ENCODE results near the gene BLMH. TPM values are rescaled to one million over a fixed set of nuclear protein-coding genes. Genes with fewer than 3 reads are reported as not detected.

The BLMH gene
- total RNA-seq, 4 donors from 2014 or later: 13.5 to 32.1 (median 20.4) TPM

GRCh38 chr17:30273373-30273772, 18.4 kb downstream of the BLMH start:
- Histone ChIP-seq H3K36me3 (peaks cover 0 to 52% (median 19%) of the 10 kb centered on the region in 4 donors), H3K4me1 (no peaks in the 10 kb centered on the region), H3K27me3 (no peaks in the 10 kb centered on the region), H3K27ac (no peak overlapping the region), H3K4me3 (no peak overlapping the region), H3K9me3 (no peaks in the 10 kb centered on the region)
- intact Hi-C loops (cut with DNase I; ENCODE audit: low total_unique reads) (no loop called here), in situ Hi-C loops (cut with MboI; ENCODE audit: low pct_ligation_motif_present in 1 of 4, low pct_unique_long_range_greater_than_20kb in 1 of 4, low sequenced_read_pairs in 3 of 4) (no loop called here)
- TF ChIP-seq POLR2AphosphoS5 (IDR thresholded peaks at IDR 0.05) (no peak), POLR2A (IDR thresholded peaks at IDR 0.05) (no peak), EP300 (IDR thresholded peaks at IDR 0.05; ENCODE audit: low read depth) (no peak)
- TF ChIP-seq, protein P1, sequence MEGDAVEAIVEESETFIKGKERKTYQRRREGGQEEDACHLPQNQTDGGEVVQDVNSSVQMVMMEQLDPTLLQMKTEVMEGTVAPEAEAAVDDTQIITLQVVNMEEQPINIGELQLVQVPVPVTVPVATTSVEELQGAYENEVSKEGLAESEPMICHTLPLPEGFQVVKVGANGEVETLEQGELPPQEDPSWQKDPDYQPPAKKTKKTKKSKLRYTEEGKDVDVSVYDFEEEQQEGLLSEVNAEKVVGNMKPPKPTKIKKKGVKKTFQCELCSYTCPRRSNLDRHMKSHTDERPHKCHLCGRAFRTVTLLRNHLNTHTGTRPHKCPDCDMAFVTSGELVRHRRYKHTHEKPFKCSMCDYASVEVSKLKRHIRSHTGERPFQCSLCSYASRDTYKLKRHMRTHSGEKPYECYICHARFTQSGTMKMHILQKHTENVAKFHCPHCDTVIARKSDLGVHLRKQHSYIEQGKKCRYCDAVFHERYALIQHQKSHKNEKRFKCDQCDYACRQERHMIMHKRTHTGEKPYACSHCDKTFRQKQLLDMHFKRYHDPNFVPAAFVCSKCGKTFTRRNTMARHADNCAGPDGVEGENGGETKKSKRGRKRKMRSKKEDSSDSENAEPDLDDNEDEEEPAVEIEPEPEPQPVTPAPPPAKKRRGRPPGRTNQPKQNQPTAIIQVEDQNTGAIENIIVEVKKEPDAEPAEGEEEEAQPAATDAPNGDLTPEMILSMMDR (IDR thresholded peaks at IDR 0.05): no peak
- 93 to 94% methylated on average over 3 to 6 of the region's 6 CpGs for WGBS, 2 donors (ENCODE audit: low coverage in 1 of 2)
- DNase-seq: no peak

DNA sequence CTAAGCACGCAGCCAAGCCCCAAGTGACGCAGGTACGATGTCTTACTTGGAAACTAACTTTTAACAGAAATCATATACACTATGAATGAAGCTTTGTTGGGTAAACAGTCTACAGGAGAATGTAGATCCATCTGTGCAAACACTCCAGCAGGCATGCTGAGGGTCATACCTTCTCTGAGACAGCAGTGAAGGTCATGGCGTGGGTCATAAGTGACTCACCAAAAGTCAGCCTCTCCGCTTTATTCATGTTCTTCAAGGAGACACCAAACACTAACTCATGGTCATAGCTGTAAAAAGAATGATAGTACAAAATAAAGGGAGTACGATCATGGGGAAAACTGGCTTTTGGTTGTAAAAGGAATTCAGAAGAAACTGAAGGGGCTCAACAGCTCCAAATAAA, 20.6 kb downstream of the BLMH start:
- H3K4me3 ChIP-seq: no peak overlapping the region
- H3K9me3 ChIP-seq: no peaks in the 10 kb centered on the region
- no peak for DNase-seq
- WGBS, 2 donors (ENCODE audit: low coverage in 1 of 2): 94 to 100% methylated on average over 4 to 6 of the region's 6 CpGs
- no peak for TF ChIP-seq POLR2AphosphoS5 (IDR thresholded peaks at IDR 0.05)
- TF ChIP-seq, protein P1 (IDR thresholded peaks at IDR 0.05): no peak
- no peak for TF ChIP-seq POLR2A (IDR thresholded peaks at IDR 0.05)
- no peak for TF ChIP-seq EP300 (IDR thresholded peaks at IDR 0.05; ENCODE audit: low read depth)
- peaks cover 0 to 63% (median 19%) of the 10 kb centered on the region in 4 donors for H3K36me3 ChIP-seq
- H3K27ac ChIP-seq: no peak overlapping the region
- no peaks in the 10 kb centered on the region for H3K4me1 ChIP-seq
- in situ Hi-C loops (cut with MboI; ENCODE audit: low pct_ligation_motif_present in 1 of 4, low pct_unique_long_range_greater_than_20kb in 1 of 4, low sequenced_read_pairs in 3 of 4) (no loop called here), intact Hi-C loops (cut with DNase I; ENCODE audit: low total_unique reads) (no loop called here)
- no peaks in the 10 kb centered on the region for H3K27me3 ChIP-seq

DNA sequence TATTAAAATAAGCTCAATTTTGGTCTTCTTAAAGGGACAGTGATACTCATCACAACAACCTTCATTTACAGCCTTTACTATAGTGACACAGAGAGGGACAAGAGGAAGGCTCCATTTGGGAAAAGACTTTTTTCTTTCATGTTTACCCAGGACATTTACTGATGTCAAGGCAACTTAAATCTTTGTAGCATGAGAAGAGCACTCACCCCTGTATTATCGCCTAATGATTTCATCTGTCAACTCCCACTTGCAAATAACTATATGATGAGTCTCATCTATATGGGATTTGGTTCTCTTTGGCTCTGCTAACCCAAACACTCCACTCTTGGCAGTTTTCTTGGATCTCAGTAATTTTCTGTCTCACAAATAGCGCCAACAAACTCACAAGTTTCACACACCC, 24.1 kb downstream of the BLMH start:
- intact Hi-C loops (cut with DNase I; ENCODE audit: low total_unique reads) (no loop called here), in situ Hi-C loops (cut with MboI; ENCODE audit: low pct_ligation_motif_present in 1 of 4, low pct_unique_long_range_greater_than_20kb in 1 of 4, low sequenced_read_pairs in 3 of 4) (no loop called here)
- no peak for DNase-seq
- H3K9me3 ChIP-seq: no peaks in the 10 kb centered on the region
- no peak overlapping the region for H3K27ac ChIP-seq
- 96 to 98% methylated on average over 2 of the region's 2 CpGs for WGBS, 2 donors (ENCODE audit: low coverage in 1 of 2)
- no peaks in the 10 kb centered on the region for H3K27me3 ChIP-seq
- no peaks in the 10 kb centered on the region for H3K4me1 ChIP-seq
- TF ChIP-seq, protein P1 (IDR thresholded peaks at IDR 0.05): no peak
- TF ChIP-seq POLR2AphosphoS5 (IDR thresholded peaks at IDR 0.05) (no peak), POLR2A (IDR thresholded peaks at IDR 0.05) (no peak), EP300 (IDR thresholded peaks at IDR 0.05; ENCODE audit: low read depth) (no peak)
- H3K36me3 ChIP-seq: peaks cover 0 to 54% (median 8%) of the 10 kb centered on the region in 4 donors
- no peak overlapping the region for H3K4me3 ChIP-seq

DNA sequence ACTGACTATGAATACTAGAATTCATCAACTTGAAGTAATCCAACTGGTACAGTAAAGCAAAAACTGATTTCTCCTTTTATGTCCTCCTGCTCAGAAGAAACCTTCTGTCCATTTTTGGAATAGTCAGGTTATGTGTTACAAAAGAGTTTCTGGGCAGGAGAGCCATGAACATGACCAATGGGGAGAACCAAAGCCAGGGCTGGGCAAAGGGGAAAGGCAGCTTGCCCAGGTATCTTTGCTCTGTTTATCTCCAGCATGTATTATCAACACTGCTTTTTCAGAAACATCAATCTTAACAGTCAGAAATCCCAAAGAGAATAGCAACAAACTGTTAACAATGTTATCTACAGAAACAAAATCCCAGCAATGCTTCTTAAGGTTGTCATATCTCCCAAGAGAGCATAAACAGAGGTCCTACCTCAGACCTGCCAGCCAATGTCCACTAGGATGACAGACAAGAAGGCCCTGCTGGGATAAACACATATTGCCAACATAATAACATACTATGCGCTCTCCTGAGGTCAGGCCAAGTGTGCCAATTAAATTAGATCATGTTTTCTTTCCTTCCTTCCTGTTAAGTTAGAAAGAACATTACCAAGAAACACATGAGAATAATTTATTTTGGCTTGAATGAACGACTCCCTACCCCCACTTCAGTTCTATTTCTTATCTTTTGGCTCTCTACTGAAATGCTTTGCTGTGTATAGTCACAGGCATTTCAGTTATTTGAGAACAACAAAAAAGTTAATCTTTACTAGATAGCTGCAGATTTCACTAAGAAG, 28.0 kb downstream of the BLMH start:
- no peak for DNase-seq
- Histone ChIP-seq H3K4me3 (no peak overlapping the region), H3K4me1 (no peaks in the 10 kb centered on the region), H3K36me3 (peaks cover 0 to 27% (median 4%) of the 10 kb centered on the region in 4 donors), H3K9me3 (no peaks in the 10 kb centered on the region), H3K27me3 (no peaks in the 10 kb centered on the region), H3K27ac (no peak overlapping the region)
- intact Hi-C loops (cut with DNase I; ENCODE audit: low total_unique reads) (no loop called here), in situ Hi-C loops (cut with MboI; ENCODE audit: low pct_ligation_motif_present in 1 of 4, low pct_unique_long_range_greater_than_20kb in 1 of 4, low sequenced_read_pairs in 3 of 4) (no loop called here)
- TF ChIP-seq POLR2AphosphoS5 (IDR thresholded peaks at IDR 0.05) (no peak), POLR2A (IDR thresholded peaks at IDR 0.05) (no peak), EP300 (IDR thresholded peaks at IDR 0.05; ENCODE audit: low read depth) (no peak)
- TF ChIP-seq, protein P1 (IDR thresholded peaks at IDR 0.05): no peak
- WGBS, 2 donors (ENCODE audit: low coverage in 1 of 2): 33 to 39% methylated on average over 1 to 2 of the region's 2 CpGs

Measured in transverse colon (tissue), 4 donors.